Breast epithelium (tissue), 4 donors: ENCODE results near the gene AURKB. TPM values are rescaled to one million over a fixed set of nuclear protein-coding genes. Genes with fewer than 3 reads are reported as not detected.

Experiments
- DNase-seq, 2 donors: peaks; one replicate each; pipeline ENCODE4 v3.0.0-alpha.2; 2019; ENCODE audit warnings: low spot score in 2 of 2
- H3K27ac ChIP-seq, 2 donors: fragments of 200-600 bp; sonication (generic) in 1 of 2; one replicate each; pipeline ENCODE4 v1.5.1; 2016 to 2019; ENCODE audit warnings: mild to moderate bottlenecking in 1 of 2
- H3K27me3 ChIP-seq, 2 donors: fragments of 200-600 bp; sonication (generic) in 1 of 2; one replicate each; pipeline versions ENCODE4 v1.5.1 to v1.6.0; 2017 to 2019; ENCODE audit warnings: control low read depth in 1 of 2, mild to moderate bottlenecking in 1 of 2
- H3K36me3 ChIP-seq: fragments of 200-600 bp; one replicate; pipeline ENCODE4 v1.5.1; 2019
- H3K4me1 ChIP-seq, 2 donors: fragments of 200-600 bp; sonication (generic); one replicate each; pipeline ENCODE4 v1.5.1; 2016 to 2019; ENCODE audit warnings: control low read depth in 1 of 2
- H3K4me3 ChIP-seq, 3 donors: fragments of 200-600 bp; sonication (generic); 1 replicate in 2 of 3; 2 replicates in 1 of 3; pipeline ENCODE4 v1.5.1; 2016 to 2019; ENCODE audit warnings: mild to moderate bottlenecking in 3 of 3, moderate library complexity in 2 of 3
- H3K9me3 ChIP-seq, 2 donors: fragments of 200-600 bp; sonication (generic) in 1 of 2; one replicate each; pipeline ENCODE4 v1.5.1; 2016 to 2019; ENCODE audit warnings: control low read depth in 1 of 2
- CTCF ChIP-seq, 3 donors: fragments of 450-650 bp; IDR thresholded peaks; one replicate each; pipeline ENCODE4 v1.5.1; 2016 to 2017; ENCODE audit warnings: antibody characterized with exemption in 3 of 3, mild to moderate bottlenecking in 3 of 3, moderate library complexity in 3 of 3
- POLR2A ChIP-seq: fragments of 450-650 bp; IDR thresholded peaks from one replicate; pipeline ENCODE4 v1.6.1; 2016; ENCODE audit warnings: antibody characterized with exemption, mild to moderate bottlenecking, moderate library complexity
- POLR2AphosphoS5 ChIP-seq, 3 donors: sonication (generic); formaldehyde crosslinking; IDR thresholded peaks; one replicate each; pipeline ENCODE4 v1.6.1; 2017; ENCODE audit warnings: antibody characterized with exemption in 3 of 3
- intact Hi-C: fragments of 100-400 bp; cut with DNase I; formaldehyde crosslinking; loops from one replicate; pipeline ENCODE4 v1.15.1; 2023; ENCODE audit warnings: low total_unique reads
- total RNA-seq, 3 donors: library from RNA; depleted of rRNA; stranded (reverse); fragments of >200 nt; gene quantifications; one replicate each; pipeline ENCODE4 v1.1.0, GENCODE V29; 2016

AURKB gene
- total RNA-seq, 3 donors from 2014 or later, result 0.44 to 3.8 (median 1.6) TPM

GRCh38 chr17:8190506-8190905 is 19.9 kb downstream of the AURKB start:
- no peak for DNase-seq
- TF ChIP-seq POLR2A, result no peak
- no peak for TF ChIP-seq CTCF (IDR thresholded peaks at IDR 0.05)
- no peak for TF ChIP-seq POLR2AphosphoS5 (IDR thresholded peaks at IDR 0.05)
- Histone ChIP-seq H3K9me3 (no peaks in the 10 kb centered on the region), H3K4me1 (peaks cover 0 to 10% of the 10 kb centered on the region in 2 donors), H3K36me3 (no peaks in the 10 kb centered on the region), H3K27ac (peak overlapping the region; percentile 94 to 96), H3K27me3 (no peaks in the 10 kb centered on the region), H3K4me3 (peak overlapping the region; percentile 68 to 93 (median 91))
- intact Hi-C loops, result no loop called here

GRCh38 chr17:8189711-8190477 is 20.5 kb downstream of the AURKB start, which contains the start of gene BORCS6:
Gene BORCS6 (minus strand): TSS chr17:8190180. CDS start chr17:8190140, 40 bp downstream.
- Histone ChIP-seq H3K4me3 (peak within 1 kb of the TSS; percentile 68 to 93 (median 91)), H3K4me1 (peaks cover 0 to 10% of the 10 kb centered on the region in 2 donors)
- intact Hi-C loops, result loop anchor here (1.0 to 5.0 kb wide), 2 partner anchors 32 to 68 kb away; no protein-coding TSS in a partner anchor

DNA sequence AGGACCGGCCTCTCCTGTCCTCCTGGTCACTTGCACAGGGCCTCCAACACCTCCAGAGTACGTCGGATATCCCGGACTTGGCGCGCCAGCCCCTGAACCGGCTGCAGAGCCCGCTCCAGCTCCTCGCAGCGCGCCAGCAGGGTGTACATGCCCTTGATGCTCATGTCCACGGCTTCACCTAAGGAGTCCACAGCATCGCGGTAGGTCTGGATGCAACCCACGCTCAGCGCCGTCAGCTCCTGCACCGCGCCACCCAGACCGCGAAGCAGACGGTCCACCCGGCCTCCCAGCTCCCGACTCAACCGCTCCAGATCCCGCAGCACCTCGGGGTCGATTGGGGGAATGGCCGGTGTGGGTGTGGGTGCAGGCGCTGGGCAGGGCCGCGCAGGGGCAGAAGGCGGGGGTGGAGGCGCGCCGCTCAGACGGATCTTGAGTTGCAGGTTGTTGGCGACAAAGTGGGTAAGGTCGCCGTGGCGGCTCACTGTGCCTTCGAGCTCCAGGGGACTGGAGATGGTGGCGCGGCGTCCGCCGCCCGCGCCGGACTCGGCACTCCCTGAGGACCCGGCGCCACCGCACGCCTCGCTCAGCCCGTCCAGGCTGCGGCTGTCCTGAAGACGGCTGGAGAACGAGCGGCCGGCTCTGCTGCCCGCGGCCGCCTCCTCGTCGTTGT is 21.2 kb downstream of the AURKB start:
- DNase-seq, result no peak
- Histone ChIP-seq H3K36me3 (no peaks in the 10 kb centered on the region), H3K27ac (peak overlapping the region; percentile 94 to 96), H3K27me3 (no peaks in the 10 kb centered on the region), H3K9me3 (no peaks in the 10 kb centered on the region), H3K4me1 (peaks cover 0 to 10% of the 10 kb centered on the region in 2 donors), H3K4me3 (peak overlapping the region; percentile 68 to 93 (median 91))
- intact Hi-C loops, result loop anchor here (1.0 to 5.0 kb wide), 2 partner anchors 33 to 67 kb away; no protein-coding TSS in a partner anchor
- TF ChIP-seq POLR2A (no peak), CTCF (IDR thresholded peaks at IDR 0.05) (no peak), POLR2AphosphoS5 (IDR thresholded peaks at IDR 0.05) (no peak)

More at GRCh38 chr17:8189711-8190477, 20.5 kb downstream of the AURKB start, which contains the start of gene BORCS6:
- Histone ChIP-seq H3K27ac (peak within 1 kb of the TSS; percentile 94 to 96), H3K36me3 (no peaks in the 10 kb centered on the region), H3K27me3 (no peaks in the 10 kb centered on the region), H3K9me3 (no peaks in the 10 kb centered on the region)
- peak; percentile 95 to 98 for DNase-seq
- TF ChIP-seq CTCF (IDR thresholded peaks at IDR 0.05) (no peak), POLR2AphosphoS5 (IDR thresholded peaks at IDR 0.05) (peak; percentile 65 to 81 (median 70)), POLR2A (peak; percentile 59)

DNA sequence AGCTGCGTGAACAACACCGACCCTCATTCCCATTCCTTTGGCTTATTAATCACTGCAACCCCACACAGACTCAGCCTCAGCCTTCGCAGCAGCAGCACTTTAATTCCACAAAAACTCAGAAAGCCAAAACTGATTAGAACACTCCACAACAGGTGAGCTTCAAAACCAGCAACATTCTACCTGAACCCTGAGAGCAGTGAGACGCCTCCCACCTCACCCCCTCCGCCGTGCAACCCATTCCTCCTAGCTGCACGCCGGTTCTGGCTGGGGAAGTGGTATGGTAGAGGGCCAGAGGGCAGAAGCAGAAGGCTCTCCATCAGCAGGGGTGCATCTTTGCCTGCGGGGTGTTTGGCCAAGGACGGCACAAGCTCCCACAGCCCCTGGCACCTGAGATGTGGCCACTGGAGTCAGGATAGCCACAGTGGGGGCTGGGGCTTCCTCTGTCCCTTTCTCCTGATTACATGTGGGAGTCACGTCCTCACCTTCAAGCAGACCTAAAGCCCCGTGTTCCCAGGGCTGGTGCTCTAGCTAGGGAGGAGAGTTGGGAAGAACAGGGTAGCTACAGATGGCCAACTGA is 22.0 kb downstream of the AURKB start:
- Histone ChIP-seq H3K27me3 (no peaks in the 10 kb centered on the region), H3K4me1 (peaks cover 0 to 10% of the 10 kb centered on the region in 2 donors), H3K4me3 (peak overlapping the region; percentile 68 to 93 (median 91)), H3K36me3 (no peaks in the 10 kb centered on the region), H3K9me3 (no peaks in the 10 kb centered on the region), H3K27ac (peak overlapping the region; percentile 94 to 96)
- intact Hi-C loops, result loop anchor here (5.0 kb wide), 1 partner anchor 34 kb away; no protein-coding TSS in a partner anchor
- TF ChIP-seq POLR2A (no peak), POLR2AphosphoS5 (IDR thresholded peaks at IDR 0.05) (no peak), CTCF (IDR thresholded peaks at IDR 0.05) (no peak)
- DNase-seq, result no peak
